ENCODE data around the gene SLC37A3.
"Not testable (repeated sequence)": the region's sequence is repeated elsewhere in the genome, so short reads cannot be mapped to it uniquely, and the experiment has no call there.

The SLC37A3 gene

DNA sequence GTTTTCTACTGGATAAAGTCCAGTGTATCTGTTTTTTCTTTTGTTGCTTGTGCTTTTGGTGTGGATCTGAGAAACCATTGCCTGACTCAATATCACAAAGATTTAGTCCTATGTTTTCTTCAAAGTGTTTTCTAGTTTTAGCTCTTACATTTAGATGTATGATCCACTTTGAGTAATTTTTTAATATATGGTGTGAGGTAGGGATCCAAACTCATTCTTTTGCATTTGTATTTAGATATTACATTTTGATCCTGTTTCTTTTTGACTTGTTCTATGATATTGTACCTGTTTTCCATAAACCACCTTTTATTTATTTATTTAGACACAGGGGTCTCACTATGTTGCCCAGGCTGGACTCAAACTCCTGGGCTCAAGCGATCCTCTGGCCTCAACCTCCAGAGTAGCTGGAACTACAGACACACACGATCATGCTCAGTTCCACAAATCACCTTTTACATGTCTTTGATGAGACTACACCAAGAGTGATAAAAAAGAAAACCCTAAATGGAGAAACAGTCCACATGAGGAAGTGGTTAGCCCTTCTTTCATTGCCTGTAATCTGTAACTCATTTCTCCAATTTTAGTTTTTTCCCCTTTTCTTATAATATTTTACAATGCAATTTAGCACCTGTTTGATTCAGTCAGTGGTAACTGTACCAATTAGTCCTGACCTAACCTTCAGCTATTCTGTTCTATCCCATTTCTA is 86.0 kb downstream of the SLC37A3 start:
- DNase-seq (ENCODE audit: low read depth) = no peak

DNA sequence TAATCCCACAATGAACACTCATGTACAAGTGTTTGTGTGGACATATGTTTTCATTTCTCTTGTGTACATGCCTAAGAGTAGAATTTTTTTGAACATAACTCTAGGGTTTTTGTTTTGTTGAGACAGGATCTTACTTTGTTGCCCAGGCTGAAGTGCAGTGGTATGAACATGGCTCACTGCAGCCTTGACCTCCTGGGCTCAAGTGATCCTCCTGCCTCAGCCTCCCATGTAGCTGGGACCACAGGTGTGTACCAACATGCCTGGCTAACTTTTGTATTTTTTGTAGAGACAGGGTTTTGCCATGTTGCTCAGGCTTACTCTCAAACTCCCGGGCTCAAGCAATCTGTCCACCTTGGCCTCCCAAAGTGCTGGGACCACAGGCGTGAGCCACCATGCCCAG is 87.2 kb downstream of the SLC37A3 start:
- not testable (repeated sequence) for DNase-seq (ENCODE audit: low read depth)

DNA sequence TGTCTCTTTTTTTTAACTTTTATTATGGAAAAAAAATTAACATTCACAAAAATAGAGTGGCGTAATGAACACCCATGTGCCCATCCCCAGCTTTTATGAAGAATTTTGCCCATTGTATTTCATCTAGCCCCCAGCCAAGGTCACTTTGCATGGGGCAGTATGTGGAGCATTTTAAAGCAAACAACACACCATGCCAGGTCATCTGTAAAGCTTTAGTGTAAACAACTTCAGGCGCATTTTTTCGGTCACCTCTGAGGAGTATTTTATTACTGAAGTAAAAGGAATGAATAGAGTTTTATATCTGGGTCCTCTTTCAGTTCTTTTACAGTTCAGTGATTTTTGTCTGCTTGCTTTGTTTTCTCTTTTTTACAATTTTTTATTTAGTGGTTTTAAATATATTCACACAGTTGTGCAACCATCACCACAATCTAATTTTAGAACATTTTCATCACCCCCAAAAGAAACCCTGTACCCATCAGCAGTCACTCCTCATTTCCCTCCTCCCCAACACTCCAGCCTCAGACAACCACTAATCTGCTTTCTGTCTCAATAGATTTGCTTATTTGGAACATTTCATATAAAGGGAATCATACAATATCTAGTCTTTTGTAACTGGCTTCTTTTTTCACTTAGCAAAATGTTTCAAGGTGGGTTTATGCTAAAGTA is 87.9 kb downstream of the SLC37A3 start:
- no peak for DNase-seq (ENCODE audit: low read depth)

DNA sequence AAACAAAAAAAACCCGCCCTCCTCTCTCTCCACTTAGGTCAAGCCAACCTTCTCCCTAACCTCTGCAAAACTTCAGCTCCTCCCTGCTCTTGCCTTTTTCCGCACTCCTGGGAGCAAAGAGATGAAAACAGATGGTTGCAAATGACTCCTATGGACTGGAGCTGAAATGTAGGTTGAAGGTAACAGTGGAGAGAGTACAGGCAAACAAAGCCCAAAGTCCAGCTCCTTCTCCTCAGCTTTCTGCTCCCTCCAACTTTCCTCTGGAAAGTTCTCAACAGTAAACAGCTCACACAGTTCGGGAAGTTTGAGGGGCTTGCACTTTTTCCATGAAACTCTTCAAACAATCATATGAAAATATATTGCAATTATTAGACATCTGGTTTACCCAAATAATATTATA is 90.3 kb downstream of the SLC37A3 start:
- no peak for DNase-seq (ENCODE audit: low read depth)

- DNase-seq (ENCODE audit: low read depth) = peak; percentile 11
Measured at GRCh38 chr7:140304191-140304799, 94.0 kb downstream of the SLC37A3 start.

- no peak for DNase-seq (ENCODE audit: low read depth)
Measured at GRCh38 chr7:140300243-140301136, 97.8 kb downstream of the SLC37A3 start.

DNA sequence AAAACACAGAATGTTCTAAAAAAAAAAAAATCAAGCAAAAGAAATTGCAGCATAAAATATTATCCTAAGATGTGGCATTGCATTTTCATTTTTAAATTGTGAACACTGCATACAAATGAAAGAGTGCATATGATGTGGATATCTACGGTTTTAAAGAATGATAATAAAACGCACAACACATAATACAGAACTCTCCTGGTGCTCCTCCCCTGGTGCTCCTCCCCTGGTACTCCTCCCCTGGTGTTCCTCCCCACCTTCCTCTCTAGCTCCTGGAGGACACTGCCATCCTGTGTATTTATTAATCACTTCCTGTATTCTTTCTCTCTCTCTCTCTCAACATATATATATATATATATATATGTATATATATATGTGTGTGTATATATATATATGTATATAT is 100.1 kb downstream of the SLC37A3 start:
- no peak for DNase-seq (ENCODE audit: low read depth)

GRCh38 chr7:140297192-140297591 is 101.1 kb downstream of the SLC37A3 start:
- DNase-seq (ENCODE audit: low read depth) = no peak

DNA sequence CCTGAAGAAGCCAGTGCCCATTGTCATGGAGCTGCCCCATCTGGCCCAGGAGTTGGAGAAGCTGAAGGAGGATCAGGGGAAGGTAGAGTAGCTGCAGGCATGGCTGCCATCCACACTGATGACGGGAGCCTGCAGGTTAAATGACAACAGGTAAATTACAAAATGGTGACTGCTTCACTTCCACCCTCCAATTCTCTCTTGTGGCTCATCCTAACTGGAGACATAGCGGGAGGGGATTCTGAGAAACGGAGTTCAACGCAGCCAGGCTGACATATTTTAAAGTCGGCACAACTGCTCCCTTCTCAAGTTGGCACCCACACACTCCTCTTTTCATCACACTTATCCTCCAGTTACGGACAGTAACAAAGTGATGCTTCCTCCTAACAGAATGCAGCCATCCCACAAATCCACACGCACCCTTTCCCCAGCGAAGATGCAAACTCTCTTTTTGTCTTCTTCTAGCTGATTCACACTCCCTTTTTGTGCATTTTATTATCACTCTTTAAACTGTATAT is 103.0 kb downstream of the SLC37A3 start:
- no peak for DNase-seq (ENCODE audit: low read depth)

GRCh38 chr7:140294454-140294853 is 103.9 kb downstream of the SLC37A3 start:
- no peak for DNase-seq (ENCODE audit: low read depth)

DNA sequence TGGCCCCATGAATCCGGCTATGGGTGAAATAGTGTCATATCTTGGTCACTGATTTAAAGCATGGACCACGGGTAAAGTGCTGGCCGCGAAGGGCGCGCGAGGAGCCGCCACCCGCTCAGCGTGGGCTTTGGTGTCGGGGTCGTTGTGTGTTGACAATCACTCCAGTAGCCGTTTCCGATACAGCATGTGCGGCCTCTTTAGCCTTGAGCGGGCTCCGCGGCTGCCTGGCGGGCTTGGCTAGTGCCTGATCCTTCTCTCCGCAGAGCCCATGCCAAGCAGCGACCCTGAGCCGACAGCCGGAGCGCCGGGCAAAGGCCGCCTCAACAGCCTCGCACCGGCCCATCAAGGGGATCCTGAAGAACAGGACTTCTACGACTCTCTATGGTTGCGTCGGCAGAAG is 105.9 kb downstream of the SLC37A3 start:
- no peak for DNase-seq (ENCODE audit: low read depth)

GRCh38 chr7:140289804-140290203 is 108.5 kb downstream of the SLC37A3 start:
- DNase-seq (ENCODE audit: low read depth) = no peak

- DNase-seq (ENCODE audit: low read depth) = no peak
Measured at GRCh38 chr7:140287988-140288387, 110.3 kb downstream of the SLC37A3 start.

GRCh38 chr7:140285938-140286337 is 112.4 kb downstream of the SLC37A3 start:
- DNase-seq (ENCODE audit: low read depth) = no peak

- DNase-seq (ENCODE audit: low read depth) = no peak
Measured at GRCh38 chr7:140284062-140284461, 114.3 kb downstream of the SLC37A3 start.
